ENCODE results near the gene EDAR.

DNA sequence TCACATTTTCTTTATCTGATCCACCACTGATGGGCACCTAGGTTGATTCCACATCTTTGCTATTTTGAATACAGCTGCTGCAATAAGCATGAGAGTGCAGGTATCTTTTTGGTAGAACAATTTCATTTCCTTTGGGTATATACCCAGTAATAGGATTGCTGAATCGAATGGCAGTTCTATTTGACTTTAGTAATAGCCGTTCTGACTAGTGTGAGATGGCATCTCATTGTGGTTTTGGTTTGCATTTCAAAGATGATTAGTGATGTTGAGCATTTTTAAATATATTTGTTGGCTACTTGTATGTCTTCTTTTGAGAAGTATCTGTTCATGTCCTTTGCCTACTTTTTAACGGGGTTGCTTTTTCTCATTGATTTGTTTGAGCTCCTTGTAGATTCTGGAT, 130.1 kb downstream of the EDAR start:
- no peak for TF ChIP-seq L3MBTL2 (conservative IDR thresholded peaks at IDR 0.05)
- no peak for TF ChIP-seq BHLHE40 (IDR thresholded peaks at IDR 0.05; ENCODE audit: borderline replicate concordance)
- no peak for TF ChIP-seq LEF1 (IDR thresholded peaks at IDR 0.05; ENCODE audit: borderline replicate concordance)
- no peak for TF ChIP-seq ZNF384 (IDR thresholded peaks at IDR 0.05)
- no peak for TF ChIP-seq HDGF (IDR thresholded peaks at IDR 0.05; ENCODE audit: borderline replicate concordance)
- TF ChIP-seq TARDBP (IDR thresholded peaks at IDR 0.05), result no peak
- TF ChIP-seq FOXM1 (IDR thresholded peaks at IDR 0.05; ENCODE audit: borderline replicate concordance), result no peak
- no peak for TF ChIP-seq ELF4 (IDR thresholded peaks at IDR 0.05)
- TF ChIP-seq FOXA1 (IDR thresholded peaks at IDR 0.05), result no peak
- TF ChIP-seq FOXK2 (IDR thresholded peaks at IDR 0.05), result no peak
- TF ChIP-seq SUZ12 (IDR thresholded peaks at IDR 0.05), result no peak
- no peak for TF ChIP-seq SP1 (IDR thresholded peaks at IDR 0.05)
